SW 1271 (cell line): Measurements from ENCODE around the gene PRPF31.
"Not testable (repeated sequence)": the region's sequence is repeated elsewhere in the genome, so short reads cannot be mapped to it uniquely, and the experiment has no call there.

Experiments
- DNase-seq, 2 experiments: peaks; one replicate each; lab custom pipeline; 2025; lab: John Stamatoyannopoulos, UW

Gene PRPF31, protein sequence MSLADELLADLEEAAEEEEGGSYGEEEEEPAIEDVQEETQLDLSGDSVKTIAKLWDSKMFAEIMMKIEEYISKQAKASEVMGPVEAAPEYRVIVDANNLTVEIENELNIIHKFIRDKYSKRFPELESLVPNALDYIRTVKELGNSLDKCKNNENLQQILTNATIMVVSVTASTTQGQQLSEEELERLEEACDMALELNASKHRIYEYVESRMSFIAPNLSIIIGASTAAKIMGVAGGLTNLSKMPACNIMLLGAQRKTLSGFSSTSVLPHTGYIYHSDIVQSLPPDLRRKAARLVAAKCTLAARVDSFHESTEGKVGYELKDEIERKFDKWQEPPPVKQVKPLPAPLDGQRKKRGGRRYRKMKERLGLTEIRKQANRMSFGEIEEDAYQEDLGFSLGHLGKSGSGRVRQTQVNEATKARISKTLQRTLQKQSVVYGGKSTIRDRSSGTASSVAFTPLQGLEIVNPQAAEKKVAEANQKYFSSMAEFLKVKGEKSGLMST

GRCh38 chr19:54115109-54116063 lies at the start of gene PRPF31, which contains the start of gene TFPT:
PRPF31 (plus strand) TSS chr19:54115754; CDS start chr19:54118279, 2,525 bp downstream.
TFPT (minus strand) TSS chr19:54115657; CDS start chr19:54115269, 388 bp downstream.
- DNase-seq = peak; percentile 89 to 94

DNA sequence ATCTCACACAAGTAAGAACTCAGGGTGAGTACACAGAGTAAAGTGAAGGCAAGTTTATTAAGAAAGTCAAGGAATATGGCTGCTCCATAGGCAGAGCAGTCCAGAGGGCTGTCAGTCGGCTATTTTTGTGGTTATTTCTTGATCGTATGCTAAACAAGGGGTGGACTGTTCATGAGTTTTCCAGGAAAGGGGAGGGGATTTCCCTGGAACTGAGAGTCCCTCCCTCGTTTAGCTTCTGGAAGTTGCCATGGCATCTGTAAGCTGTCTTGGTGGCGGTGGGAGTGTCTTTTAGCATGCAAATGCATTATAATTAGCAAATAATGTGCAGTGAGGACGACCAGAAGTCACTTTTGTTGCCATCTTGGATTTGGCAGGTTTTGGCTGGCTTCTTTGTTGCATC lies 46.1 kb upstream of the PRPF31 start:
- no peak for DNase-seq

DNA sequence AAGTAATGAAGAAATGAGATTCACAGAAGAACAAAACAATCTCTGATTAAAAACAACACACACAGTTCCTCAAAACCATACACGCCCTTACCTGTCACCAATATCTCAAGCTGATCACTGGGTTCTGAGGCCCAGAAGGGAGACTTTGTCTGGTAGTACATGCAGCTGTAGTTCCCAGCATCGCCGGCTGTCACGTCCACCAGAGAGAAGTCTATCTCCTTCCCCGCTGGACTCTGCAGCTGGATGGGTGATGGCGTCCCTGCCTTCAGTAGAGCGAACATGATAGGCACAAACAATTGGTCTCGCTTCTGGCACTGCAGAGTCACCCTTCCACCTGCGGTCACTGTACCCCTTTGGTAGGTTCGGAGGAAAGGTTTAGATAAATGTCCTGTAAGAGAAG lies 41.7 kb upstream of the PRPF31 start:
- no peak for DNase-seq

DNA sequence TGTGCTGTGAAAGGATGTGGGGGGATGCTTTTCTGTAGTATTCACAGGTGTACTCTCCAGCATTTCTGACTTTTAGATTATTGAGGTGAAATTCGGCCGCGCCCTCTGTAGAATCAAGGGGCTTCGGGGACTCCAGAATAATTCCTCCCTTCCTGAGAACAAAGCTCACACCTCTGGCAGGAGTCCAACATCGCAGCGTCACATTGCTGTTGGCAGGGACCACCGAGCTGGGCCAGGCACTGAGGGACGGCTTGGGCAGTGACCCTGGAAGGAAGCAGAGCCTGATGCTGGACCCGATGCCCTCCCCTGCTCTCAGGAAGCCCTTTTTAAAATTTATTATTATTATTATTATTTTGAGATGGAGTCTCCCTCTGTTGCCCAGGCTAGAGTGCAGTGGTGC lies 40.7 kb upstream of the PRPF31 start:
- no peak for DNase-seq

GRCh38 chr19:54077334-54077733 lies 38.2 kb upstream of the PRPF31 start:
- DNase-seq = no peak

DNA sequence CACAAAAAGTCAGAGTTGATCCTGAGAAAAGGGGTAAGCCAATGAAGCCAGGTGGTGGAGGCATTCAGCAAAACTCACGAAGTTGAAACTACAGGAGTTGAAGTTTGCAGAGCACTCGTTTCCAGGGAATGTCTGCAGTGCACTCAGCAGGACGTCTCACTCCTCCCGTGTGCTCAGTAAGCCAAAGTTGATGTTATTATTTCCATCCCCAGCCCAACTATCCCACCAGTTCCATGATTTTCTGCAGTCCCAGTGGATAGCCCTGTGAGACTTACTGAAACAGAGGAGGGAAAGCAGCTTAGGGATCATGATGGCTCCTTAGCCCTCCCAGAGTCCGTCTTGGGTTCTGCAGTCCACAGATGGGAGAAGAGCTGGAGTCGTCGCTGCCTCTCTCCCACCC lies 34.5 kb upstream of the PRPF31 start, which contains the start of gene TARM1:
Gene TARM1 (minus strand): TSS at position 334 of the 400 bp plus-strand sequence. CDS start 25 bp downstream, at position 309.
- no peak for DNase-seq

DNA sequence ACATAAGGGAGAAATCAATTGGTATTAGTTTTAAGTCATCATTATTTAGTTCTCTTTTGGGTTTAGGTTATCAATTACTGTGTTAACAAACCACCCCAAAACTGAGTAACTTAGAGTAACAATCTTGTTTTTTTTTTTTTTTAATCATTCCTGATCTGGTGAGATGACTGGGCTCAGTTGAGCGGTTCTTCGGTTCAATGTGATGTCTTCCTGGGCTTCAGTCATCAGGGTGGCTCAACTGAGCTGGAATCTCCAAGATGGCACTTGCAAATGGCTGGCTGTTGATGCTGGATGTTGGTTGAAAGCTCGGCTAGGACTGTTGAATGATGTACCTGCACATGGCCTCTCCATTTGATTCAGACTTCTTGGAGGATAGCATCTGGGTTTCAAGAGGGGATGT lies 31.1 kb upstream of the PRPF31 start:
- DNase-seq = no peak

DNA sequence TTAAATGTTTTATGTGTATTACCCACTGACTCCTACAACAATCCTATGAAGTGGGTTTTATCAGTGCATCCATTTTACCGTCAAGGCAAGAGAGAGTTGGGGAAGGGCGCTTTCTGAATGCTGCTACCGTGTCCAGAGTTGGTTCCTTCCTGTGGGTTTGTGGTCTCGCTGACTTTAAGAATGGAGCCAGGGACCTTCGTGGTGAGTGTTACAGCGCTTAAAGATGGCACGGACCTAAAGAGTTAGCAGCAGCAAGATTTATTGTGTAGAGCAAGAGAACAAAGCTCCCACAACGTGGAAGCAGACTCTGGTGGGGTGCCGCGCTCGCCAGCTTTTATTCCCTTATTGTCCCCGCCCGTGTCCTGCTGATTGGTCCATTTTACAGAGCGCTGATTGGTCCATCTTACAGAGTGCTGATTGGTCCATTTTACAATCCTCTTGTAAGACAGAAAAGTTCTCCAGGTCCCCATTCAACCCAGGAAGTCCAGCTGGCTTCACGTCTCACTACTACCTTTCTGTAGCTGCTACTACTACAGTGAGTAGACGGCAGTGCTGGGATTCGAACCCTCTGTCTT lies 21.0 kb upstream of the PRPF31 start:
- DNase-seq = no peak

GRCh38 chr19:54095136-54095858 lies 20.3 kb upstream of the PRPF31 start:
- no peak for DNase-seq

GRCh38 chr19:54095859-54096616 lies 19.5 kb upstream of the PRPF31 start:
- DNase-seq = peak in 1 of 2 experiments; percentile 34

GRCh38 chr19:54096617-54097106 lies 18.9 kb upstream of the PRPF31 start:
- DNase-seq = peak; percentile 13 to 75

- no peak for DNase-seq
Measured at GRCh38 chr19:54099190-54099902, 16.2 kb upstream of the PRPF31 start.

- not testable (repeated sequence) for DNase-seq
Measured at GRCh38 chr19:54099903-54100255, 15.7 kb upstream of the PRPF31 start.

- DNase-seq = no peak
Measured at GRCh38 chr19:54100561-54100960, 15.0 kb upstream of the PRPF31 start, which contains the start of gene OSCAR. OSCAR (minus strand) TSS chr19:54100803; CDS start chr19:54100792, 11 bp downstream.

- peak; percentile 92 to 93 for DNase-seq
Measured at GRCh38 chr19:54102421-54103169, 13.0 kb upstream of the PRPF31 start, which contains the start of gene NDUFA3. NDUFA3 (plus strand) TSS chr19:54102855; CDS start chr19:54102879, 24 bp downstream.

DNA sequence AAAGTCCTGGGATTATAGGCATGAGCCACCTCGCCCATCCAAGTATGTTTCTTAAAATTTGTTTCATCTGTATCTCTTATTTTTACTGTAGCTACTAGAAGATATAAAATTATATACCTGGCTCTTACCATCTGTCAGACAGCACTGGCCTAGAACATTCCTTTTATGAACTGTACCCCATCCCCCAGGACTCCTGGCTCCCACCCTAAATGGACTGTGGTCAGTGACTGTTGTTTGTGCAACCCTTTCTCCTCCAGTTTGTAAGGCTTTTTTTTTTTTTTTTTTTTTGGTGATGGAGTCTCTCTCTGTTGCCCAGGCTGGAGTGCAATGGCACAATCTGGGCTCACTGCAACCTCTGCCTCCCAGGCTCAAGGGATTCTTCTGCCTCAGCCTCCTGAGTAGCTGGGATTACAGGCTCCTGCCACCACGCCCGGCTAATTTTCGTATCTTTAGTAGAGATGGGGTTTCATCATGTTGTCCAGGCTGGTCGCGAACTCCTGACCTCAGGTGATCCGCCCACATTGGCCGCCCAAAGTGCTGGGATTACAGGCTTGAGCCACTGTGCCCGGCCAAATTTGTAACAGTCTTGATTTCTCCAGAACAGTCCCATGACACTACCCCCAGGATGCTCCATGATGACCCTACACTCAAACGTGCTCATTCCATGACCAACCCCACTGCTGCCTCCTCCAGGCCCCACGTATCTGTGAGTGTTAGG lies 10.4 kb upstream of the PRPF31 start:
- DNase-seq = no peak

DNA sequence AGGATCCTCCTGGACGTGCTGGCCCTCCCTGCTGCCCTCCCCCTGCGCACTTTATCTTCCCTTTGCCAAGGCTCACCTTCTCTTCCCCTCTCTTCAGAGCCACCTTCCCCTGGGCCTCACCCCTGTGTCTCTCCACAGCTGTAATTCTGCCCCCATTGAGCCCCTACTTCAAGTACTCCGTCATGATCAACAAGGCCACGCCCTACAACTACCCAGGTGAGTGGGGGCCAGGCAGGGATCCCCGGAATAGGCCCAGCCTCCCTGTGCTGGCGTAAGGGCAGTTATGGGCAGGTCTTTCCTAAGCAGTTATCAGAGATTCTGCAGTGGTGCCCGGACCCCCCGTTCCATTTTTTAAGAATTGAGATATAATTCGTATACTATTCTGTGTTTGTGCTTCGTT lies 9.8 kb upstream of the PRPF31 start:
- no peak for DNase-seq

- no peak for DNase-seq
Measured at GRCh38 chr19:54106716-54107115, 8.8 kb upstream of the PRPF31 start.
